Measurements from ENCODE around the gene TNFRSF8. TPM values are rescaled to one million over a fixed set of nuclear protein-coding genes. Genes with fewer than 3 reads are reported as not detected.

TNFRSF8 gene
- total RNA-seq, 1 experiment from 2014 or later, result 2.9 TPM

DNA sequence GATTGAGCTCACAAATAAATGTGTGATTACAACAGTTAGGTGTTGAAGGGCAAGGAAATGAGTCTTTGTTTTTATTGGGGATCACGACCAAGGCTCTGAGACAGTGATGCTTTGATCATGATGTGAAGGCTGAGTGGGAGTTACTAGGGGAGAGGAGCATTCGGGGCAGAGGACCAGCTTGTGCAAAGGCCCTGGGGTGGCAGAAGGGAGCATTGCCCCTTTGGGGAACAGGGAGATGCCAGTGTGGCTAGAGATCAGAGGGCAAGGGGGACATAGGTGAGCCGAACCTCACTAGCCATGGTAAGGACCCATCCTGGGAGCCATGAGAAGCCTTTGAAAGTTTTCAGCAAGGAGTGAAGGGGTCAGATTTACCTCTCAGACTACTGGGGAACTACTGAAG lies 31.1 kb downstream of the TNFRSF8 start:
- TF ChIP-seq, protein P1, sequence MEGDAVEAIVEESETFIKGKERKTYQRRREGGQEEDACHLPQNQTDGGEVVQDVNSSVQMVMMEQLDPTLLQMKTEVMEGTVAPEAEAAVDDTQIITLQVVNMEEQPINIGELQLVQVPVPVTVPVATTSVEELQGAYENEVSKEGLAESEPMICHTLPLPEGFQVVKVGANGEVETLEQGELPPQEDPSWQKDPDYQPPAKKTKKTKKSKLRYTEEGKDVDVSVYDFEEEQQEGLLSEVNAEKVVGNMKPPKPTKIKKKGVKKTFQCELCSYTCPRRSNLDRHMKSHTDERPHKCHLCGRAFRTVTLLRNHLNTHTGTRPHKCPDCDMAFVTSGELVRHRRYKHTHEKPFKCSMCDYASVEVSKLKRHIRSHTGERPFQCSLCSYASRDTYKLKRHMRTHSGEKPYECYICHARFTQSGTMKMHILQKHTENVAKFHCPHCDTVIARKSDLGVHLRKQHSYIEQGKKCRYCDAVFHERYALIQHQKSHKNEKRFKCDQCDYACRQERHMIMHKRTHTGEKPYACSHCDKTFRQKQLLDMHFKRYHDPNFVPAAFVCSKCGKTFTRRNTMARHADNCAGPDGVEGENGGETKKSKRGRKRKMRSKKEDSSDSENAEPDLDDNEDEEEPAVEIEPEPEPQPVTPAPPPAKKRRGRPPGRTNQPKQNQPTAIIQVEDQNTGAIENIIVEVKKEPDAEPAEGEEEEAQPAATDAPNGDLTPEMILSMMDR (conservative IDR thresholded peaks at IDR 0.05), result no peak

More for the DNA sequence above, 31.1 kb downstream of the TNFRSF8 start:
- Histone ChIP-seq H2AFZ (ENCODE audit: low read length) (no peak overlapping the region), H3K14ac (ENCODE audit: insufficient read depth, low read length) (no peak overlapping the region), H3K23me2 (ENCODE audit: insufficient read length, low read depth, low read length, poor library complexity, severe bottlenecking) (no peaks in the 10 kb centered on the region), H3K27me3 (ENCODE audit: insufficient read depth, low read length) (no peaks in the 10 kb centered on the region), H3K4me2 (ENCODE audit: insufficient read depth, insufficient read length, low read length) (no peak overlapping the region), H3K23ac (ENCODE audit: insufficient read length, low read depth, low read length) (no peak overlapping the region), H2BK120ac (ENCODE audit: low read depth, low read length, poor library complexity, severe bottlenecking) (no peak overlapping the region), H3K27ac (ENCODE audit: insufficient read length, low read depth, low read length) (no peak overlapping the region), H3T11ph (ENCODE audit: low read length) (no peak overlapping the region), H3K9me3 (ENCODE audit: control insufficient read depth, low read depth, low read length) (no peaks in the 10 kb centered on the region), H3K79me2 (ENCODE audit: insufficient read depth, low read length) (no peaks in the 10 kb centered on the region; the same call in 1 of the 2 replicates), H3K56ac (ENCODE audit: insufficient read length, low read depth, low read length) (no peak overlapping the region), H2BK20ac (ENCODE audit: low read depth, low read length, poor library complexity, severe bottlenecking) (no peak overlapping the region), H2BK12ac (ENCODE audit: insufficient read length, low read depth, low read length) (no peak overlapping the region), H4K5ac (ENCODE audit: insufficient read length, low read depth, low read length) (no peak overlapping the region), H2AK5ac (ENCODE audit: insufficient read length, low read length) (no peak overlapping the region), H3K18ac (ENCODE audit: insufficient read length, low read depth, low read length) (no peak overlapping the region), H3K9ac (ENCODE audit: extremely low read depth, insufficient read length, low read length) (no peak overlapping the region), H2BK5ac (ENCODE audit: insufficient read length, low read length) (no peak overlapping the region), H4K8ac (replicated peaks; ENCODE audit: insufficient read length, low read depth, low read length) (no peak overlapping the region), H4K20me1 (ENCODE audit: control insufficient read depth, insufficient read depth, insufficient read length) (no peaks in the 10 kb centered on the region), H3K4me1 (ENCODE audit: insufficient read depth, low read length) (no peaks in the 10 kb centered on the region), H3K4ac (ENCODE audit: low read depth, low read length) (no peak overlapping the region), H4K91ac (ENCODE audit: insufficient read length, low read depth, low read length) (no peak overlapping the region), H3K79me1 (ENCODE audit: insufficient read depth, low read depth, low read length, poor library complexity, severe bottlenecking) (no peaks in the 10 kb centered on the region), H2BK15ac (ENCODE audit: low read depth, low read length) (no peak overlapping the region)
- no peak overlapping the region for H3K27ac Mint-ChIP-seq
- H3K9me3 Mint-ChIP-seq, result no peaks in the 10 kb centered on the region
- peaks cover under 1 to 1% of the 10 kb centered on the region in 2 experiments; a peak in 2 of 4 replicates for H3K4me1 Mint-ChIP-seq
- no peak for DNase-seq
- H3K27me3 Mint-ChIP-seq (ENCODE audit: low read depth), result no peaks in the 10 kb centered on the region; the same call in 1 of the 2 replicates
- H3K4me3 Mint-ChIP-seq, result no peak overlapping the region
- peaks cover 0 to 4% (median 0%) of the 10 kb centered on the region in 3 experiments; a peak in 5 of 7 replicates for H3K36me3 Mint-ChIP-seq (ENCODE audit: insufficient read depth in 1 of 3, low read depth in 3 of 3)
- no CpG with 5 or more reads among the region's 3 CpGs for WGBS (ENCODE audit: extremely low coverage, insufficient read length, low lambda C conversion rate)
